Retina (tissue), 1 donor: ENCODE results near the gene ALKBH4.
A peak's percentile ranks its signal among the peaks of the same experiment; 100 is the strongest.

Experiments used
- DNase-seq: peaks from one replicate; pipeline ENCODE4 v3.0.0-alpha.2; 2016

ALKBH4 gene

DNA sequence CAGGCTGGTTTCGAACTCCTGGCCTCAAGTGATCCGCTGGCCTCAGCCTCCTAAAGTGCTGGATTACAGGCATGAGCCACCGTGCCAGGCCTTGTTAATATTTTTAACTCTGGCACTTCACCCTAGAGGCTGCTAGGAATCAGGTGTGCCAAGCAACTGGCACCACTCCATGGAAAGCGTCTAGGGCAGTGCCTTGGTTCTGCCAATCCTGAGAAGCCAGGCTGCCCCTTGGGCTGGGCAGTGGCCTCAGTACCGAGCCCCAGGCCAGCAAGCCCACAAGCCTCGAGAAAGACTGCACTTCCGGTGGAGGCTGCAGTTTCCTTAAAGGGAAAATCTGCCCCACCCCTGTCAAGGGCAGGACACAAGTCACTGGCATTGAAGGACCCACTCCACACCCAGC, 11.3 kb downstream of the ALKBH4 start:
- no peak for DNase-seq

DNA sequence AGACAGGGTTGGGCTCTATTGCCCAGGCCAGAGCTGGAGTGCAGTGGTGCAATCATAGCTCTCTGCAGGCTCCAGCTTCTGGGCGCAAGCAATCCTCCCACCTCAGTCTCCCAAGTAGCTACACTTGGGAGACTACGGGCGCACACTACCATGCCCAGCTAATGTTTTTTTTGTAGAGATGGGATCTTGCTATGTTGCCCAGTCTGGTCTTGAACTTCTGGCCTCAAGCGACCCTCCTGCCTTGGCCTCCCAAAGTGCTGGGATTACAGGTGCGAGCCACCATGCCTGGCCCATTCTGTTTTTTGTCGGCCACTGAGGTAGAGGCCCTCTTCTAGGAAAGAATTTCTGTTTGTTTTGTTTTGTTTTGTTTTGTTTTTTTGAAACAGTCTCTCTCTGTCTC, 12.2 kb downstream of the ALKBH4 start:
- no peak for DNase-seq

DNA sequence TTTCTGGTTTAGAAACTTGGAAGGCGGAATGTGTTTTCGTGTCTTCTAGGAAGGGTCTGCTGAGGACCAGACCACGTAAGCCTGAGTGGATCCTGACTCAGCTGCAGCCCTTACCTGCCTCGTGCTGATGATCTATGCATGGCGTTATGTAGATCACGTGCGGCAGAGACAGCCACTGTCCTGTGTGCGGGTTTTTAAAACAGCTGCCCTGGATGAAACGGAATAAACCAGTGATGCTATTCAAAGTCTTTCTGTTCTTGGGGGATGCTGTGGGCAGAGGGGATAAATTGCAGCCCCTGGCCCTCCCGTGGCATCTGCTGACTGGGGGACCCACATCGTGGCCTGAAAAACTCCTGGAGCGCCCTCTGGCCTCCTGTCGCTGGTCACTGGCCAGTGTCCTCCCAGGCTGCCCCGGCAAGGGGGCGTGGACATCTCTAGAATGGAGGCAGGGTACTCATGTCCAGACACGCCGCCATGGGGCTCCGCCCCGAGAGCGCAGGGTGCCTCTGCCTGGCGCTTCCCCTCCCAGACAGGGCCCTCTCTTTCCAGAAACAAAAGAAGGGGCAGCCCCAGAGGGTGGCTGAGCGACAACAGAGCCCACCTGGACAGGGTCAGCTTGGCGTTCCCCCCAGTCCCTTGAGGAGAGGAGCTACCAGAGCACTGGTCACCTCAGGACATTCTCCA, 13.2 kb downstream of the ALKBH4 start:
- peak; percentile 48 for DNase-seq

DNA sequence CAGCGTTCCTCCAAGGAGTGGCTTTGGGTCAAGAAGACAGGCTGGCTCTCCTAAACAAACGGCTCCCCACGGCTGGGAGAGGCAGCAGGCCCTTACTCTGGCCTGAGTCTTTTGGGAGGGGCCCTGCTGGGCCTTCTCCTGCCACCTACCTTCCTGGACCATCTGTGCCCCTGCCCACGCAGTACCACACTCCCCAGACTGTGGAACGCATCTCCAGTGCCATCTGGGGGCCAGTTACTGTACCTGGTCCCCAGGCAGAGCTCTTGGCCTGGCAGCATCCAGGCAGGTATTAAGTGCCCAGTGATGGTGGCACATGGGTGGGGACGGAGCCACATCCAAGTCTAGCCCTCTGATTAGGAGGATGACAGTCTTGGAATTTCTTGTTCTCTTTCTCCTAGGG, 14.4 kb downstream of the ALKBH4 start:
- no peak for DNase-seq

DNA sequence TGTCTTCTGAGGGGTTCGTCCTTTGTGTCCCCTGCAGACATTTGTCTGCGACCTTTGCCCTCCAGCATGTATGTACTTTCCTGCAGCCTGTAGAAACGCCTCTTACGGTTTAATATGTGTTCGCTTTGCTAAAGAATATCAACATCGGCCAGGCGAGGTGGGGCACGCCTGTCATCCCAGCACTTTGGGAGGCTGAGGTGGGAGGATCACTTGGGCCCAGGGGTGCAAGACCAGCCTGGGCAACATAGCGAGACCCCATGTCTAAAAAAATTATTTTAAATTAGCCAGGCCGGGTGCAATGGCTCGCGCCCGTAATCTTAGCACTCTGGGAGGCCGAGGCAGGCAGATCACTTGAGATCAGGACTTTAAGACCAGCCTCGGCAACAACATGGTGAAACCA, 15.5 kb downstream of the ALKBH4 start:
- DNase-seq = no peak

DNA sequence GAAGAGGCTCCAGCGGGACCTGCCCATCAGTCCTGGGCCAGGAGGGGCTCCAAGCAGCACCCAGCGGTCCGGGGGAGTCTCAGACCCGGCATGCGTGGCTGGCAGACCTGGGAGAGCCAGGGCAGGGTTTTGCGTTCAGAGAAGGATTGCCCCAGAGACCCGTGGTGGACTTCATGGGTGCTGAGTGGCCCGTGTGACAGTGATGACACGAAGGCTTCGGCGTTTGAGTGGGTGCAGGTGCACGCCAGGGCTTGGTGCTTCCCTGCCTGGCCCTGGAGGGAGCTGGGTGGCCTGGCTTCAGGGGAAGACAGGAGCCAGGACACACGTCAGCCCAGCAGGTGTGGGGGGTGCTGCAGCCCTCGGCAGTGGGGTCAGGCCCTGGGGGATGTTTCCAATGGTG, 17.4 kb downstream of the ALKBH4 start:
- DNase-seq = no peak

DNA sequence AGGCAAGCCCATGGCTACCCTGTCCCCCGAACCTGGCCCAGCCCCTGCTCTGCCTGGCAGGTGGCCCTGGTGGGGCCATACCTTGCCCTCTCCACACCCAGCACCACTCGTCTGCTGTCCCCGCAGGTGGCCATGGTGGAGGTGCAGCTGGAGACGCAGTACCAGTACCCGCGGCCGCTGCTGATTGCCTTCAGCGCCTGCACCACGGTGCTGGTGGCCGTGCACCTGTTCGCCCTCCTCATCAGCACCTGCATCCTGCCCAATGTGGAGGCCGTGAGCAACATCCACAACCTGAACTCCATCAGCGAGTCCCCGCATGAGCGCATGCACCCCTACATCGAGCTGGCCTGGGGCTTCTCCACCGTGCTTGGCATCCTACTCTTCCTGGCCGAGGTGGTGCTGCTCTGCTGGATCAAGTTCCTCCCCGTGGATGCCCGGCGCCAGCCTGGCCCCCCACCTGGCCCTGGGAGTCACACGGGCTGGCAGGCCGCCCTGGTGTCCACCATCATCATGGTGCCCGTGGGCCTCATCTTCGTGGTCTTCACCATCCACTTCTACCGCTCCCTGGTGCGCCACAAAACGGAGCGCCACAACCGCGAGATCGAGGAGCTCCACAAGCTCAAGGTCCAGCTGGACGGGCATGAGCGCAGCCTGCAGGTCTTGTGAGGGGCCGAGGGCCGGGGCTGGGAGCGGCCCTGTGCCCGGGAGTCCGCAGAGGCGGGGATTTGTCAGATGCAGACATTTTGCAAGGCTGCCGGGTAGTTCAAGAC, 18.1 kb downstream of the ALKBH4 start:
- no peak for DNase-seq

DNA sequence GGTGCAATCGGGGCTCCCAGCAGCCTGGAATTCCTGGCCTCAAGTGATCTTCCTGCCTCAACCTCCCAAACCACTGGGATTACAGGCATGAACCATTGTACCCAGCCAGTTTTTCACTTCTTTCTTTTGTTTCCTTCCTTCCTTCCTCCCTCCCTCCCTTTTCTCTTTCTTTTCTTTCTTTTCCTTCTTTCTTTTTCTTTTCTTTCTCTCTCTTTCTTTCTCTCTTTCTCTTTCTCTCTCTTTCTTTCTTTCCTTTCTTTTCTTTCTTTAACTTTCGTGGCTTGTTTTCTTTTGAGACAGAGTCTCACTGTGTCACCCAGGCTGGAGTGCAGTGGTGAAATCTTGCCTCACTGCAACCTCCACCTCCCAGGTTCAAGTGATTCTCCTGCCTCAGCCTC, 19.0 kb downstream of the ALKBH4 start:
- no peak for DNase-seq

DNA sequence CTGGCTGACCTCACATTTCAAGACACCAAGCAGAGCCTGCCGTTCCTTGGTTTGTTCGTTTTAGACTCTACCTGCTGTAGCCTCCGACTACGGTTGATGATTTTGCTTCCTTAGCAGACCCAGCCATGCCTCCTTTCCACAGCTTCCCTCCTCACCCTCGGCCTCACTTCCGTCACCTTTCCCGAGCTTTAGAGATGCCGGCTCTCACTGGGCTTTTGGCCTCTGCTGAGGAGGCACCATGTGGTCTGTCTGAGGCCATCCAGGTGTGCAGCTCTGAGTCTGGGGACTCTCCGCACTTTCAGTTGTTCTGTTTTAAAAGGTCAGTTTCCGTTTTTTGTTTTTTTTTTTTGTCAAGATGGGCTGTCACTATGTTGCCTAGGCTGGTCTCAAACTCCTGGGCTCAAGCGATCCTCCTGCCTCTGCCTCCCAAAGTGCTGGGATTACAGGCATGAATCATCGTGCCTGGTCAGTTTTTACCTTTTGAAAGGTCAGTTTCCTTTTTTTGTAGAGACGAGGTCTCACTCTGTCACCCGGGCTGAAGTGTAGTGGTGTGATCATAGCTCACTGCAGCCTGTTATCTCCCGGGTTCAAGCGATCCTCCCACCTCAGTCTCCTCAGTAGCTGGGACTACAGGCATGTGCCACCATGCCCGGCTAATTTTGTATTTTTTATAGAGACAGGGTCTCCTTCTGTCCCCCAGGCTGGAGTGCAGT, 19.5 kb downstream of the ALKBH4 start:
- no peak for DNase-seq

DNA sequence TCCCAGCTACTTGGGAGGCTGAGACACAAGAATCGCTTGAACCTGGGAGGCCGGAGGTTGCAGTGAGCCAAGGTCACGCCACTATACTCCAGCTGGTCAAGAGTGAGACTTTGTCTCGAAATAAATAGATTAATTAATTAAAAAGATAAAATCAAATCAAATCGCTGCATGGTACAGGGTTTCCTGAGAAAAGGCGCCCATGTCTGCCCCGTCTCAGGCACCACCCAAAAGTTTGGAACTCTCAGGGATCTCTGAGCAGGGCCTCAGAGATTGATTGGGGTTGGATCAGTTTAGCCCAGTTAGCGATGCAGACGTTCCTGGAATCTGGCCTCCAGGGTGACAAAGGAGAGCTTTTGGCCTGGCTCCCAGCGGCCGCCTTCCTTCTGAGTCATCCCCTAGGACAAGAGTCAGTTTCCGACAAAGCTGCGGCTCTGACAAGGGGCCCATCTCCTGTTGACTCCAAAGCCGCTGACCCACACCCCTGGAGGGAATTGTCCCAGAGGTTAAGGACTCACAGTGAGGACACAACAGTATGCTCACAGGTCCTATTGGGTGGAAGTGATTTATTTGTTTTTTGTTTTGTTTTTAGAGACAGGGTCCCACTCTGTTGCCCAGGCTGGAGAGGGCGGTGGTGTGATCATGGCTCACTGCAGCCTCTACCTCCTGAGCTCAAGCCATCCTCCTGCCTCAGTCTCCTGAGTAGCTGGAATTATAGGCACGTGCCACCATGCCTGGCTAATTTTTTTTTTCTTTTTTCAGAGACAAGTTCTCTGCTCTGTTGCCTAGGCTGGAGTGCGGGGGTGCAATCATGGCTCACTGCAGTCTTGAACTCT, 24.5 kb downstream of the ALKBH4 start:
- DNase-seq = no peak

DNA sequence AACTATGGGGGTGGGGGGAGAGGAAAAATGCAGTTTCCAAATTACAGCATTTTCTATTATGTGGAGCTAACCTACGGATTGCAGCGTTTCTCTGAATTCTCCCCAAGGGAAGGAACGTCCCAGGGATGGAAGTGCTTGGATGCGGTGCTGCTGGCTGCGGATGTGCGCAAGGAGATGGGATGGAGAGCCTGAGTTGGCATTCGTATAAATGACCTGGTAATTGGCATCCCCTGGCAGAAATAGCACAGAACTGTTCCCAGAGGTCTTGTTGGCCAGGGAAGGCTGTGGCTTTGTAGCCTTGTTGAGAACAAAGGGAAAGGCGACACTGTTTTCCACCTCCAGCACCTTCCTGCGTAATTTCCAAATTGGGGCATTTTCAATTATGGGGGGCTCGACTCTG, 28.5 kb downstream of the ALKBH4 start:
- no peak for DNase-seq

DNA sequence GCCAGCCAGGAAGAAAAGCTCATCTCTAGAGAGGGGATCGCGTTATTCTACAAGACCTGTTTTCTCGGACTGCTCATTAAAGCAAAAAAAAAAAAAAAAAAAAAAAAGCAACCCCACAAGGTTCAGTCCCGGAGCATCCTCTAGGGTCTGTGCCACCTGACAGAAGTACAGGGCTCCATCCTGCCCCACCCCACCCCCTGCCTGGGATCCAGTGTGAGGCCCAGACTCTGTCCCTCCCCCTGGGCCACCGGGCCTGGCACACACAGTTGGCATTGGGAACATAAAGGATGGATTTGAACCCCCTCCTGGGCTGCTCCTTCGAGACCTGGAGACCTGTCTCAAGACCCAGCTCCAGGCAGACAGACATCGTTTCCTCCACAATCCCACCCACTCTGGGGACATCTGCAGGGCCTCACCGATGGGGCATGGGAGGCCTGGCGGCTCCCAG, 30.6 kb downstream of the ALKBH4 start:
- DNase-seq = no peak

DNA sequence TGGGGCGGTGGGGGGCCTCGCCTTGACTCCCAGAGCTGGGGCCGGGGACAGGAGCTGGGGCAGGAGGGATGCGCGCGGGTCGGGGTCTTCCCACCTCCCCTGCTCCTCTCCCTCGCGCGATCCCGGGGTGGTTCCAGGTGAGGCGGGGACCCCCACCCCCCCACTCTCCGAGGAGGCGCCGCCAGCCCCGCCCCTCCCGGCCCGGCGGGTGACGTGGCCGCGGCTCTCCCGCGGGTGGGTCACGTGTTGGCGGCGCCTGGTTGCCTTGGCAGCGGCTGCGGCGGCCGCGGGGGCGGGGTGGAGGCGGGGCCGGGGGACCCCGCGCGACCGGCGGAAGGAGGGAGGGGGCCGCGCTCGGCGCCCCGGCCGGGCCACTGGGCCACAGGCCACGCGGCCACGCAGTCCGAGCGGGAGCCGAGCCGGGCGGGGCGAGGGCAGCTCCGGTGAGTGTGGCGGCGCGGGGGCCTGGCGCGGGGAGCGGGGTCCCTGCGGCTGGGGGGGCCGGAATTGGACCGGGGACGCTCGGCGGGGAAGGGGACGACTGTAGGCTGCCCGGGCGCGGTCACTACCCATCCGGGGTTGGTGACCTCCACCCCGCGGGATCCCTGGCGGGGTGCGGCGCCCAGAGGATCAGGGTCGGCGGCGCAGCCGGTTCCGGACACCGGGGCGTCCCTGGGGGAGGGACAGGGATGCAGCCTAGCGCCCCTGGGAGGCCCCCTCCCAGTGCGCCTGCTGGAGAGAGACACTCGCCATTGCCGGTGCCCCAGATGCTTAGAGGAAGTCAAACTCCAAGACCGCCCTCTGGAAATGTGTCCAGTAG, 31.2 kb downstream of the ALKBH4 start, which contains the start of gene ORAI2:
TSS of gene ORAI2 (plus strand) at position 357 of the 820 bp plus-strand sequence. CDS start 5,382 bp downstream, outside the sequence.
- peak; percentile 71 for DNase-seq

DNA sequence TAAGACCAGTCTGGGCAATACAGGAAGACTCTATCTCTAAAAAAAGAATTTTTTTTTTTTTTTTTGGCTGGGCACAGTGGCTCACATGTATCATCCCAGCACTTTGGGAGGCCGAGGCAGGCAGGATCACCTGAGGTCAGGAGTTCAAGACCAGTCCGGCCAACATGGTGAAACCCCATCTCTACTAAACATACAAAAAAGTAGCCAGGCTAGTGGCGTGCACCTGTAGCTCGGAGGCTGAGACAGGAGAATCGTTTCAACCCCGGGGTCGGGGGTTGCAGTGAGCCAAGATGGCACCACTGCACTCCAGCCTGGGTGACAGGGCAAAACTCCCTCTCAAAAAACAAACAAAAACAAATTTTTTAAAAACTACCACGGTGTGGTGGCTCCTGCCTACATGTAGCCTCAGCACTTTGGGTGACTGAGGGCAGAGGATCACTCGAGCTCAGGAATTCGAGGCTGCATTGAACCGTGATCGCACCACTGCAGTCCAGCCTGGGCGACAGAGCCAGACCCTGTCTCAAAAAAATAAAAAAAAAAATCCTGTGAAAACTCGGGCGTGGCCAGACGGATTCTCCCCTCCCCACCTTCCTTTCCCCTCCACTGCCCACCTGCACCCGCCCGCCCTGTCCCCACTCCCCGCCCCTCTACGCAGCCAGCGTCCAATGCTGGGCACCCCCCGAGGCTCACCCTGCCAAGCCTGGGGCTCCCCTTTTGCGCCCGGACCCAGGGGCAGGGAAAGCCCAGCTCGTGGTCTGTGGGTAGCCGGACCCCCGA, 32.0 kb downstream of the ALKBH4 start:
- DNase-seq = peak; percentile 42

DNA sequence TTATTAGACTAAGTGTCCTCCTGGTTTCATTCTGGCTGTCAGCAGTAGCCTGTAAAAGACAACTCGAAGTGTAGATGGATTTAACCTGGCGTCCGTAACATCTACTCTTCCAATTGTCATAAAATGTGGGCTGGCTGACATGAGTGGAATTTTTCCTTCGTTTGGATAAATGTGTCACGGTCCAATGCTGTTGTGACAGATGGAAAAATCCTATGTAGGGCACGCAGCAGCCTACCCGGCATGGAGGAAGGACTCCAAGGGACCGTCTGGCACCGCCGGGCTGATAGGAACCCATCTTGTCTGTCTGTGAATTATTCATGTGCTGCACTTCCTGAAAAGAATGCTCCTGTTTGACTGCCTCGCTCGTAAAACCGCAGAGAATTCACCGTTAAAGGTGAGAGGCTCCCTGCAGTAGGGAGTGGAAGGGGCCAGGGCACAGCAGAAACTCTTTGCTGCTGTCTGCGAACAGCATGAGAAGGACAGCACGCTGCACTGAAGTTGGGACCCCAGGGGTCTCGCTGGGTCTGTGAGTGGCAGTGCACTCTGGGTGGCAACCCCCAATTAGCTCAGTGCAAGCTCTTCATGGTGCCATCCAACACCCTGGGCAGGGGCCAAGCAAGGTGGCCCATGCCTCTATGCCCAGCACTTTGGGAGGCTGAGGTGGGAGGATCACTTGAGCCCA, 32.9 kb downstream of the ALKBH4 start:
- peak; percentile 78 for DNase-seq

DNA sequence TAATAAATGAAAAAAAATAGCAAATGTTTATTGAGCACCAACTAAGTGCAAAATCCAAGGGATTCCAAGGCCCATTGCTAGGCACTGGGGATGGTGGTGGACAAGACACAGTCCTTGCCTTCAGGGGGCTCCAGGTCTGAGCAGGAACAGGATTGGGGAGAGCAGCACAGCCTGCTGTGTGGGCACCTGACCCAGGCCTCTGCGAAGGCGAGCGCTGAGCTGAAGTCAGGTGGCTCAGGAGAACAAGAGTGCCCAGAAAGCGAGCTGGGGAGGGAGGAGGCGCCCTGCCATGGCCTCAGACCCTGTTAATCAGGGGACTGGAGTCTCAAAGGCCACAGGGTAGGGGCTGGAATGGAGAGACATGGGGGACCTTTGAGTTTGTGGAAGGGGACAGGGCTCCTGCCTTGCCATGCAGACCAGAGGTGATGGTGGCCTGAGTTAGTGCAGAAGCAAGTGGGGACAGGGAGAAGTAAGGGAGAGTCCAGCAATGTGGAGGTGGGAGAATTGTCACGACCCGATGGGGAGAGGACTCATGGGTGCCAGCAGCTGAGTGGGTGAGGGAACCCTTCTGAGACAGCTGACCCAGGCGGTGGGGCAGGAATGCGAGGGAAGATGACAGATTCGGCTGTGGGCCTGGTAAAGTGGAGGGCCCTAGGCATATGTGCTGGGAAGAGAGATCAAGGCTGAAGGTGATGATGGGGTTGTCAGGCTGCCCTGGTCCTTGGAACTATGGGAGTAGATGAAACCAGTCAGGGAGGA, 35.3 kb downstream of the ALKBH4 start:
- DNase-seq = no peak

DNA sequence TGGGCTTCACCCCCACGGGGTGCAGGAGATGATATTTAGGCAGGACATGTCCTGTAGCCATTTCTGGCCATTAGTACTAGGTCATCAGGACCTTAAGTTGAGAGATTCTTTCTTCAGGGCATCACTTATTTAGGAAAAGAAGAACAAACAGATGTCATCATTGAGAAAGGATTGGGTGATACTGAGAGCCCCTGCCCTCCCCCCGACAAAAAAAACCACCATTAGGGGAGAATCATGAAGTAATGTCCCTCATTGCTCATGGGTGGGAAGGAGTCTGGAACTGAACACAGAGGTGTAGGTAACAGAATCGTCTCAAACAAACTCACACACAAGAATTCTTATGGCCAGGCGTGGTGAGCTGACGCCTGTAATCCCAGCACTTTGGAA, 37.7 kb downstream of the ALKBH4 start:
- DNase-seq = no peak

DNA sequence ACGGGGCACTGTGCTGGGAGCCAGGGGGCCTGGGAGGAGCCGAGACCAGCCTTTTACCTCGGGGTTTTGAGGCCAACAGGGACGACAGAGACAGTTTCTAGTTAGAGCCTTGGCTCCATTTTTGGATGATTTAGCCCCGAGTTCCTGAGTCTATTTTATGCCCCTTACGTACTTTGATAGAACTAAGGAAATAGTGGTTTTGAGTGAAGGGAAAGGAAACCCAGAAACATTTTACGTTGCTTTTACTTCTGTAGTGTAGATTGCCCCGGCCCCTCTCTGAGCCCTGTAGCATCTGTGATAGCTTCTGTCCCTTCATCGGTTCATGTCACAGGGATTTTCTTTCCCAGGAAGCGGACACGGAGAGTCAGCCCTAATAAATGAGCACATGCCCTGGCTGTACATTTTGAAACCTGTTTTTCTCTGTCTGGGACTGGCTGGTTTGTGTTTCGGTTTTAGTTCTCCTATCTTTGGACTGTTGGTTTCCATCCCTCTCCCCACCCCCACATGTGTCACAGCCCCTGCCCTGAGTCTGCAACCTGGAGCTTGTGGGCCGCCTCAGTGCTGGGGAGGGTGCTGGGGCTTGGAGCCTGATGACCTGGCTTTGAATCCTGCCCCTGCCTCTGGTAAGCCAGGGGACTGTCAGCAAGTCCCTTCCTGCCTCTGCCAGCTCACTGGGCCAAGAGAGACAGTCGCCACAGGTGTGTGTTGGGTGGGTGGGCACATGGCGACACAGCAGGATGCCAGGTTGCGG, 38.2 kb downstream of the ALKBH4 start:
- no peak for DNase-seq
